ENCODE results near the gene ADGRL3.

ADGRL3 gene

GRCh38 chr4:61657016-61657415 lies 456.9 kb downstream of the ADGRL3 start:
- ChIA-PET POLR2A (no interaction called here), CTCF (no interaction called here)
- no peaks in the 10 kb centered on the region for H3K9me3 ChIP-seq (ENCODE audit: control insufficient read depth, insufficient read depth, low read depth, low read length)
- no peaks in the 10 kb centered on the region for H3K36me3 ChIP-seq (ENCODE audit: control insufficient read depth in 2 of 2, insufficient read depth in 1 of 2, low read length in 2 of 2)
- H3K4me3 ChIP-seq (ENCODE audit: low read depth, low read length), result no peak overlapping the region
- H3K27ac ChIP-seq (ENCODE audit: extremely low read depth, low read depth, low read length), result no peak overlapping the region
- TF ChIP-seq BCL6B (tag by site-specific recombination; IDR thresholded peaks at IDR 0.05) (no peak), ZBTB49 (tag by site-specific recombination; IDR thresholded peaks at IDR 0.05; ENCODE audit: low read depth) (no peak), ZNF132 (tag by site-specific recombination; IDR thresholded peaks at IDR 0.05; ENCODE audit: borderline replicate concordance) (no peak)
- H3K4me1 ChIP-seq (ENCODE audit: control insufficient read depth, insufficient read depth, low read length), result no peaks in the 10 kb centered on the region

GRCh38 chr4:61661960-61662359 lies 461.8 kb downstream of the ADGRL3 start:
- TF ChIP-seq ZNF202 (tag by site-specific recombination; IDR thresholded peaks at IDR 0.05; ENCODE audit: borderline replicate concordance) (no peak), PRDM6 (tag by site-specific recombination; IDR thresholded peaks at IDR 0.05) (no peak), ZNF148 (tag by site-specific recombination; IDR thresholded peaks at IDR 0.05; ENCODE audit: borderline replicate concordance) (no peak), KLF16 (tag by site-specific recombination; IDR thresholded peaks at IDR 0.05) (no peak), ZNF266 (tag by site-specific recombination; IDR thresholded peaks at IDR 0.05; ENCODE audit: low read depth) (no peak), ZNF530 (tag by site-specific recombination; IDR thresholded peaks at IDR 0.05; ENCODE audit: low read depth) (no peak), ZBTB26 (tag by site-specific recombination; optimal IDR thresholded peaks at IDR 0.05) (no peak), ZNF112 (tag by site-specific recombination; IDR thresholded peaks at IDR 0.05) (no peak), ZNF529 (tag by site-specific recombination; IDR thresholded peaks at IDR 0.05; ENCODE audit: insufficient replicate concordance) (no peak), YY2 (tag by site-specific recombination; IDR thresholded peaks at IDR 0.05) (no peak), ZNF488 (tag by site-specific recombination; IDR thresholded peaks at IDR 0.05) (no peak), ZNF701 (tag by site-specific recombination; IDR thresholded peaks at IDR 0.05) (no peak), ZNF521 (tag by site-specific recombination; IDR thresholded peaks at IDR 0.05) (no peak), ZNF26 (tag by site-specific recombination; IDR thresholded peaks at IDR 0.05) (no peak), ZNF239 (tag by site-specific recombination; IDR thresholded peaks at IDR 0.05) (no peak)
- ChIA-PET POLR2A (no interaction called here), CTCF (no interaction called here)
- Histone ChIP-seq H3K27ac (ENCODE audit: extremely low read depth, low read depth, low read length) (no peak overlapping the region), H3K4me1 (ENCODE audit: control insufficient read depth, insufficient read depth, low read length) (no peaks in the 10 kb centered on the region), H3K4me3 (ENCODE audit: low read depth, low read length) (no peak overlapping the region), H3K36me3 (ENCODE audit: control insufficient read depth in 2 of 2, insufficient read depth in 1 of 2, low read length in 2 of 2) (peaks cover 0 to 5% of the 10 kb centered on the region in 2 experiments; a peak in 1 of 3 replicates), H3K9me3 (ENCODE audit: control insufficient read depth, insufficient read depth, low read depth, low read length) (no peaks in the 10 kb centered on the region)

Measured in HEK293 (cell line).